OCI-LY3 (cell line): ENCODE results near the gene UBASH3A.

Source experiments
- CTCF ChIP-seq: fragments of 200-600, 300-600 bp; sonication (generic); IDR thresholded peaks from 2 replicates; pipeline ENCODE4 v1.5.1; 2014; ENCODE audit warnings: antibody characterized with exemption, low read length, low read depth
- EZH2phosphoT487 ChIP-seq: fragments of 200-600 bp; shearing (Covaris generic); IDR thresholded peaks from 2 replicates; pipeline ENCODE4 v1.6.1; 2018; ENCODE audit warnings: antibody characterized with exemption, mixed run types, low read depth

GRCh38 chr21:42491328-42491727, 87.6 kb downstream of the UBASH3A start:
- TF ChIP-seq EZH2phosphoT487 (no peak), CTCF (no peak)
